Measurements from ENCODE around the gene MRPS25. TPM values are rescaled to one million over a fixed set of nuclear protein-coding genes. Genes with fewer than 3 reads are reported as not detected.

Gene MRPS25
- total RNA-seq, 1 donor = 14.2 TPM

DNA sequence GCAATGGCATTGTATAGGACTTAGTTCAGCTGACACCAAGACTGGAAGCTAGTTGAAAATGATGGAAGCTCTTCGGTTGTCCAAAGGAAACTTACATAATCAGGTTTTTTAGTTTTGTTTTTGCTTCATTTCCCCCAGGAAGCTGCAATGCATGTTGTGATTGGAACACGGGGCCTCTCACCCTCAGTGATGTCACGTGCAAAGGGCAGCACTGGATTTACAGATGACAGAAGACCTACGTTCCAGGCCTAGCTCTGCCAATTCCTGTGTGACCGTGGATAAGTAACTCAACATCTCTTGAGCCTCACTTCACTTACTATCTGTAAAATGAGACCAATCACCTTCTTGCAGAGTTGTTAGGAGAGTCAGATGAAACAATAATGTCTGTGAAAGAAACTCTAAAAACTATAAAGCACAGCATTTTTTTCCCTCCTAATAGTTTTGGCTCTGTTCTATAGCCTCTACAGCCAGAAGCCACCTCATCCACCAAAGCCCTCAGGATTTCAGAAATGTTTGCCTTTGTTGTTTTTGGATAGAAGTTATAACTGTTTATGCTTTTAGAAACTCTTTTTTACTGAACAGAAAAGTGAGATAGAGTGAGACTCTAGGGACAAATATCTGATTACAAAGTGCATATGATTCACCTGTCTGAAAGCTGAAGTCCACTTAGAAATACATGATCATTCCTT lies 29.2 kb upstream of the MRPS25 start:
- Histone ChIP-seq H3K27me3 (ENCODE audit: insufficient read depth, low read length) (no peaks in the 10 kb centered on the region), H3K4me1 (ENCODE audit: insufficient read depth, low read length) (peaks cover 21% of the 10 kb centered on the region), H3K4me3 (ENCODE audit: low read length) (no peak overlapping the region), H3K9me3 (ENCODE audit: low read depth, low read length) (no peaks in the 10 kb centered on the region)

DNA sequence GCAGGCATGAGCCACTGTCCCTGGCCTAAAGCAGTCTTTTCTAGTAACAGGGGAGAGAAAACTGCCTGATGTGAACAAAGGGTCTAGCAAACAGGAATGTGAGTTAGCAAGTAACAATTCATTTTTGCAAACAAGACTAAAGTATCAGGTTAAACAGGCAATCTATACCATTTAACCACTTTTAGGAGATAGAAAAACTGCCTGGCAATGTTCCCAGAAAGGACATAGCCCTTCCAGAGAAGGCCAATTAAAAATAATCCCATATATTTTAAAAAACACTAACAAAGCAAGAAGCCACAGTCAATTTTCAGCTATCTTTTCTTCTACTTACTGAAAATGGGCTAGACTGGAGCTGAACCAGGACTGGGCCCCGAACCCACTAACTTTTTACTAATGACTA lies 27.6 kb upstream of the MRPS25 start:
- Histone ChIP-seq H3K4me1 (ENCODE audit: insufficient read depth, low read length) (peaks cover 10% of the 10 kb centered on the region), H3K9me3 (ENCODE audit: low read depth, low read length) (no peaks in the 10 kb centered on the region), H3K4me3 (ENCODE audit: low read length) (no peak overlapping the region), H3K27me3 (ENCODE audit: insufficient read depth, low read length) (no peaks in the 10 kb centered on the region)

DNA sequence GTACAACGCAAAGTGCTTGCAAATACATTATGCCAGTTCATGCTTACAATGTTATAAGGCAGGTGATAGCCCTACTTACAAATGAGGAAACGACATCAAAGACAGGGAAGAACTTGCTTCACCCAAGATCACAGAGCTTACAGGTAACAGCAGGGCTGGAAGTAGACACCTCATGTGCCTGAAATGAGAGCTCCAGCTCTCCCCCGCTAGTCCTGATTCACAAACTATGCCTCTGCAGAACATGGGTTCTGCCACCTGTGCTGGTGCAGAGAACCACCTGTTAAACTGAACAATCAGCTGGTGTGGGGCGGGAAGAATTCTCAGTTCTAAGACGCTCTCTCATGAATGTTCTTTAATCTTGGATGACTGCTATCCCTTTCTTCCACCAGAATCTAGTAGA lies 26.5 kb upstream of the MRPS25 start:
- no peaks in the 10 kb centered on the region for H3K4me1 ChIP-seq (ENCODE audit: insufficient read depth, low read length)
- H3K27me3 ChIP-seq (ENCODE audit: insufficient read depth, low read length) = no peaks in the 10 kb centered on the region
- no peaks in the 10 kb centered on the region for H3K9me3 ChIP-seq (ENCODE audit: low read depth, low read length)
- no peak overlapping the region for H3K4me3 ChIP-seq (ENCODE audit: low read length)

DNA sequence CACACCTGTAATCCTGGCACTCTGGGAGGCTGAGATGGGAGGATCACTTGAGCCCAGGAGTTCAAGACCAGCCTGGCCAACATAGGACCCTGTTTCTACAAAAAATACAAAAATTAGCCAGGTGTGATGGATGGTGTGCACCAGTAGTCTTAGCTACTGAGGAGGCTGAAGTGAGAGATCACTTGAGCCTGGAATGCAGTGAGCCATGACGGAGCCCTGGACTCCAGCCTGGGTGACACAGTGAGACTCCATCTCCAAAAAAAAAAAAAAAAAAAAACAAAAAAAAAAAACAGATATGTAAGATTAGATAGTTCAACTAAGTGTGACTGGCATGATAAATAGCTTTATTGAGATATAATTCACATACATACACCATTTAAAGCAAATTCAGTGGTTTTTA lies 24.1 kb upstream of the MRPS25 start:
- Histone ChIP-seq H3K9me3 (ENCODE audit: low read depth, low read length) (no peaks in the 10 kb centered on the region), H3K4me1 (ENCODE audit: insufficient read depth, low read length) (no peaks in the 10 kb centered on the region), H3K4me3 (ENCODE audit: low read length) (no peak overlapping the region), H3K27me3 (ENCODE audit: insufficient read depth, low read length) (no peaks in the 10 kb centered on the region)

DNA sequence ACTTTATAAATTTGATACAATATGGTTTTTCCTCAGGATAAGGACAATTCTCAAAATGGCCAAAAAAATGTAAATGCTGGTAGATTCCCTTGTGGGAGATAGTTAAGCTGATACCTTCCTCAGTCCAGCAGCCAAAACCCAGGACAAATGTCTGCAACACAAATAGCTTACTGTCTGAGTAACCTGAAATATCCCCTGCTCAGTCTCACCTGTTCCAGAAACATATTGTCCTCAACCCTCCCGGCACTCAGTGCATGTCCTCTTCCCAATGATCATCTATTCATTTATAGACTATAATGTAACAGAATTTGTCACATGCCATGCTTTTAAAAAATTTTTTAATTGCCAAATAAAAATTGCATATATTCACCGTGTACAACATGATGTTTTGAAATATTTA lies 21.6 kb upstream of the MRPS25 start:
- Histone ChIP-seq H3K9me3 (ENCODE audit: low read depth, low read length) (no peaks in the 10 kb centered on the region), H3K27me3 (ENCODE audit: insufficient read depth, low read length) (no peaks in the 10 kb centered on the region), H3K4me1 (ENCODE audit: insufficient read depth, low read length) (peaks cover 6% of the 10 kb centered on the region), H3K4me3 (ENCODE audit: low read length) (no peak overlapping the region)

DNA sequence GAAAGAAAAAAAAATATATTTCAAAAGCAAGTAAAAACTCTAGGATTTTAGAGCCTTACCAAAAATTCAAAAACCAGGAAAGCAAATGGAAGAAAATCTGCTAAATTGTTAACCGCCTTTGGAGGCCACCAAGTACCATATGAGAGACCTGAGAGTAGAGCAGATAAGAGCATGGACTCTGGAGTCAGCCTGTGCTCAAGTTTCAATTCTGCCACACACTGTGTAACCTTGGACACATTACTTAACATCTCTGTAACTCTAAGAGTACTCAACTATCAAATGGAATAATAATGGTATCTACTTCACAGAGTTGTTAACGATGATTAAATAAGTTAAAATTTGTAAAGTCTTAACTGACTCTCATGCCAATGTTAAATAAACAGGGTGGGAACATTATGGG lies 21.1 kb upstream of the MRPS25 start:
- Histone ChIP-seq H3K4me3 (ENCODE audit: low read length) (no peak overlapping the region), H3K4me1 (ENCODE audit: insufficient read depth, low read length) (peaks cover 10% of the 10 kb centered on the region), H3K27me3 (ENCODE audit: insufficient read depth, low read length) (no peaks in the 10 kb centered on the region), H3K9me3 (ENCODE audit: low read depth, low read length) (no peaks in the 10 kb centered on the region)

DNA sequence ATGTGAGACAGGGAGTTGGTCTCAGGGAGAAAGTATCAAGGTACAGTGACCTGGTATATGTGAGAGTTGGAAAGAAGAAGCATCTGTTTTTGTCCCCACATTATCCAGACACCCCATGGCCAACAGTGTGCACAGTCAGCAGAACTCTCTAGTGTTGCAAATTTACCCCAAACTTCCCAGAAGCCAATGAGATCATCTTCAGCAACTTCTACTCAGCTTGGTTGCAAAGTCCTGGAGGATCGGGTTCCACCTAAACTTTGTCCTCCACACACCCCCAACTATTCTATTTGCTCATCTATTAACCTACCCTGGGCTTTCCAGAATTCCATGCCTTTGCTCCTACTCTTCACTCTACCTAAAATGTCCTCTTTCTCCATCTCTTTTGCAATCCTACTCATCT lies 18.1 kb upstream of the MRPS25 start:
- peaks cover 10% of the 10 kb centered on the region for H3K4me1 ChIP-seq (ENCODE audit: insufficient read depth, low read length)
- no peak overlapping the region for H3K4me3 ChIP-seq (ENCODE audit: low read length)
- no peaks in the 10 kb centered on the region for H3K9me3 ChIP-seq (ENCODE audit: low read depth, low read length)
- no peaks in the 10 kb centered on the region for H3K27me3 ChIP-seq (ENCODE audit: insufficient read depth, low read length)

DNA sequence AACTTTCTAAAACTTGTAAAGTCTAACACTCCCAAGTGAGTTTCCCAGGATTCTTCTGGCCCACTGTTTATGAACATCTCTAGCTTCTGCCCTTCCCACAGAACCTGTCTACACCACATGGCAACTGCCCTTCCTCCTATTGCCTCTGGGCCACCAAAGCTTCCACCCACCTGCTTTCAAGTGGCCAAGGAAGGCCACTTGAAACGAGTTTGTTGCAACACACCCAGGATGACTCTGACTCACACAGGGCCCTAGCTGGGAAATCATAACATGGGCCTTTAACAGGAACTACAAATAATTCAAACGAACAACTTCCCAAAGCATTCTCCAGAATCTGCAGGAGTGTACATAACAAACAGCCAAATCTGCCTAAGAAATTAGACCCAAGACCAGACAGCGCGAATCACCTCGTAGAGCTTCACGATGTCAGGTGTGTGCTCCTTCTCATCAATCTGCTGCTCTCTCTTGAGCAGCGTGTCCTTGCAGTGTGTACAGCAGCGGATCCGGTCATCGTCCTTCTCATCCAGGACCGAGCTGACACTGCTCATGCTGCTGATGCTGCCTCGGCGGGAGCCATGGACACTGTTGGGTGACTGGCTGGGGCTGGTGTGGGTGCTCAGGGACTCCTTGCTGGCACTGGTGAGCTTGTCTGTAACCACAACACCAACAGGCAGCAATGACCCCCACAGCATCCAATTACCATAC lies 17.0 kb upstream of the MRPS25 start:
- no peaks in the 10 kb centered on the region for H3K27me3 ChIP-seq (ENCODE audit: insufficient read depth, low read length)
- H3K9me3 ChIP-seq (ENCODE audit: low read depth, low read length) = no peaks in the 10 kb centered on the region
- no peak overlapping the region for H3K4me3 ChIP-seq (ENCODE audit: low read length)
- peaks cover 10% of the 10 kb centered on the region for H3K4me1 ChIP-seq (ENCODE audit: insufficient read depth, low read length)

DNA sequence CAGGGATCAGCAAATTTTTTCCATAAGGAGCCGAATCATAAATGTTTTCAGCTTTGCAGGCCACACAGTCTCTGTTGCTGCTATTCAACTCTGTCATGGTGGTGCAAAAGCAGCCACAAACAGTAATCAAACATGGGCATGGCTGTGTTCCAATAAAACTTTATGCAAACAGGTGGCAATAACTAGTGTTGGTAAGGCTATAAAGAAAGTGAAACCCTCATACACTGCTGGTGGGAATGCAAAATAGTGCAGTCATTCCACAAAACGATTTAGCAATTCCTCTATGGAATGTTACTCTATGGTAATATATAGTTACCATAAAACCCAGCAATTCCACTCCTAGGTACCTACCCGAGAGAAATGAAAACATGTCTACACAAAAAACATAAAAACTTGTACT lies 14.0 kb upstream of the MRPS25 start:
- no peak overlapping the region for H3K4me3 ChIP-seq (ENCODE audit: low read length)
- H3K27me3 ChIP-seq (ENCODE audit: insufficient read depth, low read length) = no peaks in the 10 kb centered on the region
- no peaks in the 10 kb centered on the region for H3K9me3 ChIP-seq (ENCODE audit: low read depth, low read length)
- peaks cover 17% of the 10 kb centered on the region for H3K4me1 ChIP-seq (ENCODE audit: insufficient read depth, low read length)

DNA sequence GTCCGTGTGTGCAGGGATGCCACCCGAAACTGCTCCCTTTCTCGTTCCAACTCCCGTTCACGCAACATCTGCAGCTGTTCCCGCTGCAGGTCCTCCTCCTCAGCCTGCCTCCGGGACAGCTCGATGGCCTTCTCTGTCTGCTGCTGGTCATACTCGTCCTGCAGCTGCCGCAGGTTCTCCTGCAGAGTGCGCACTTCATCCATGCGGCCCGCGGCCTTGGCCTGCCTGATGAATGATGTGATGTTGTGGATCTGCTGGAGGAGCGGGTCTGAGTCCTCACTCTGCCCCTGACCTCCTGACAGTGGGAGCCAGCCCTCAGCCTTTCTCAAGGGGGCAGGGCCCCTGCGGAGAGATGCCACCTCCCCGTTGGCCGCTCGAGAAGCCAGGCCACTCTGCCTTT lies 9.4 kb upstream of the MRPS25 start:
- Histone ChIP-seq H3K27me3 (ENCODE audit: insufficient read depth, low read length) (no peaks in the 10 kb centered on the region), H3K4me3 (ENCODE audit: low read length) (no peak overlapping the region), H3K9me3 (ENCODE audit: low read depth, low read length) (no peaks in the 10 kb centered on the region), H3K4me1 (ENCODE audit: insufficient read depth, low read length) (peaks cover 6% of the 10 kb centered on the region)

DNA sequence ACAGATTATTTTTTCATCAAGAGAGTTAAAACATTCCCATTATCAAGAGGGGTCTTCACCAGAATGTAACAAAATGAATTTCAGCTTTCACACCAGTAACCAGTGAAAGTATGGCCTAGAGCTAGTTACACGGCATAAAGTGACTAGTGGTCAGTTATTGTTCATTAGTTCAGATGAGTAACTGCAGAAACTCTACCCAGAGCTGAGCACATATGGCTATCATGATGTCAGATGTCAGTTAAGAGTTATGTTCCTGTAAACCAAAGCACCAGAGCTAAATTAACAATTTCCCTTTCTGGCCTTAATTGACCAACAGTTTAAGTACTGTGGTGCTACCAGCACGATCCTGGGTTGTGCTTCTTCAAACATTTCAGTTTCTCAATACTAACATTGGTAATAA lies 6.6 kb upstream of the MRPS25 start:
- H3K9me3 ChIP-seq (ENCODE audit: low read depth, low read length) = no peaks in the 10 kb centered on the region
- H3K27me3 ChIP-seq (ENCODE audit: insufficient read depth, low read length) = no peaks in the 10 kb centered on the region
- no peak overlapping the region for H3K4me3 ChIP-seq (ENCODE audit: low read length)
- H3K4me1 ChIP-seq (ENCODE audit: insufficient read depth, low read length) = peaks cover 6% of the 10 kb centered on the region

DNA sequence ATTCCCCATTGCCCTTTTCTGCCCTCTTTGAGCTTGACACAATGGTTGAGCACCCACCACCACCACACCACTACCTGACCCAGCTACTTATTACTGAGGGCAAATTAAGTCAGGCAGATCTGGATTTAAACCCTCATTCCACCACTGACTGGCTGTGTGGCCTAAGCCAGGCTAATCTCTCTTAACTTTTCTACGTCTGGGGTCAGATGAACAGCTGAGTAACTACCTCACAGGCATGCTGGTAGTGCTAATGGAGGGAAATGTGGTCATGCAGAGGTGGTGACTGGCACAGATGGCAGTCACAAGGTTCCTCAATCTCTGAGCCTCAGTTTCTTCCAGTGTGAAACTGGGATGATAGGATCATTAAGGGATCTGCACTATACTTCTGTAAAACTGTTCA lies 4.3 kb upstream of the MRPS25 start:
- no peaks in the 10 kb centered on the region for H3K27me3 ChIP-seq (ENCODE audit: insufficient read depth, low read length)
- no peak overlapping the region for H3K4me3 ChIP-seq (ENCODE audit: low read length)
- peaks cover under 1% of the 10 kb centered on the region for H3K4me1 ChIP-seq (ENCODE audit: insufficient read depth, low read length)
- H3K9me3 ChIP-seq (ENCODE audit: low read depth, low read length) = no peaks in the 10 kb centered on the region

DNA sequence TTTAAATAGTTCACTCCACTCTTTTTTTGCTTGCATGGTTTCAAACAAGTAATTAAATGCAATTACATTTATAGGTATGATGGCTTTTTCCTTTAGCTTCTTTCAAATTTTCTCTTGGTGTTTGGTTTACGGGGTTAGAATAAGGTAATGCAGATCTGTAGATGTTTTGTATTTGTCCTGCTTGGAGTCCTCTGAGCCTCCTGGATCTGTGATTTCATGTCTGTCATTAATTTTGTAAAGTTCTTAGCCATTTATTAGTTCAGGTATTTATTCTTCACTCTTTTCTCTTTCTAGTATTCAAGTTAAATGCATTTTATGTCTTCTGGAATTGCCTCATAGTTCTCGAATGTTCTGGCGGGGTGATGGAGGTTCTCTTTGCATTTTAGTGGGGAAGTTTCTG lies 1.4 kb upstream of the MRPS25 start:
- Histone ChIP-seq H3K4me3 (ENCODE audit: low read length) (no peak overlapping the region), H3K4me1 (ENCODE audit: insufficient read depth, low read length) (peaks cover 16% of the 10 kb centered on the region), H3K27me3 (ENCODE audit: insufficient read depth, low read length) (no peaks in the 10 kb centered on the region), H3K9me3 (ENCODE audit: low read depth, low read length) (no peaks in the 10 kb centered on the region)

DNA sequence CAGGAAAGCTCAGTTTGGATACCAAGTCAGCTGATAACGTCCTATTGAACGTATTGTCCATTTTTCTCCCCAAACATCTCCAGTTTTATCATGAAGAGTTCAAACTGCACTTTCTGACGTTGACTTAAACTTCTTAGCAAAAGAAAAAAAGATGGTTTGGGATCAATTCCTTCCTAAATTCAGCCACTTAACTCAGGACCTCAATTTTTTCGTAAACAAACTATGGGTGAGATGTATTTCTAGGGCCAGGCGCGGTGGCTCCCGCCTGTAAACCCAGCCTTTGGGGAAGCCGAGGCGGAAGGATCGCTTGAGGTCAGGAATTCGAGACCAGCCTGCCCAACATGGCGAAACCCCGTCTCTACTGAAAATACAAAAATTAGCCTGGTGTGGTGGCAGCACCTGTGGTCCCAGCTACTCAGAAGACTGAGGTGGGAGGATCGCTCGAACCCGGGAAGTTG lies 464 bp upstream of the MRPS25 start:
- peak overlapping the region; percentile 83 for H3K4me3 ChIP-seq (ENCODE audit: low read length)

DNA sequence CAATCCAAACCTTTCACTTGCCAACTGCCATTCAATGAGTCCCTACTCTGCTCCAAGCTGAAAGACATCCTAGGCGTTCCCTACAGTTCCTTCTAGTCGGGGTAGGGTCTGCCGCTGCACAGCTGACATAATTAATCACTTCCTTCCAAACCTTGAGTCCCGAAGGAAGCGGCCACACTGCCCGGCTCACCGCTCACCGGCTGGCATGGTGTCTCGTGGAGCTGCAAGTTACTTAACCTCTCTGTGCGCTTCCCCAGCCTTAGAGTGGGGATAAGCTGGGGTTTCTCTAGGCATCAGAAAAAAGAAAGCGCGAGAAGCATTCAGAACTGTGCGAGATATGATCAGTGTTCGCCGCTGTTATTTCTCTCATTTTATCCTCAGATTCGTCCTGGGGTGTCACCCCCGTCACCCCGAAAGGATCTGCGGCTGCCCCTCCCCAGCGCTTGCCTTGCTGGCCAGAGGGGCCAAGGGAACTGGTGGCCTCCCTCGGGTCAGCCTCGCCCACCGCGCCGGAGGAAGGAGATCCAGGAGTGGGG lies 748 bp downstream of the MRPS25 start:
- H3K9me3 ChIP-seq (ENCODE audit: low read depth, low read length) = no peaks in the 10 kb centered on the region

More for the DNA sequence above, 464 bp upstream of the MRPS25 start:
- H3K9me3 ChIP-seq (ENCODE audit: low read depth, low read length) = no peaks in the 10 kb centered on the region
- peaks cover 16% of the 10 kb centered on the region for H3K4me1 ChIP-seq (ENCODE audit: insufficient read depth, low read length)
- H3K27me3 ChIP-seq (ENCODE audit: insufficient read depth, low read length) = no peaks in the 10 kb centered on the region

More for the DNA sequence above, 748 bp downstream of the MRPS25 start:
- Histone ChIP-seq H3K27me3 (ENCODE audit: insufficient read depth, low read length) (no peaks in the 10 kb centered on the region), H3K4me1 (ENCODE audit: insufficient read depth, low read length) (peaks cover 16% of the 10 kb centered on the region), H3K4me3 (ENCODE audit: low read length) (peak overlapping the region; percentile 83)
